Activated CD4-positive, alpha-beta T cell treated with anti-CD3 and anti-CD28 coated beads for 1 hour (primary cell): ENCODE results near the gene DPH7.
"Not testable (repeated sequence)": the region's sequence is repeated elsewhere in the genome, so short reads cannot be mapped to it uniquely, and the experiment has no call there.

Source experiments
- DNase-seq: peaks from one replicate; pipeline ENCODE4 v3.0.0-alpha.2; 2020

The DPH7 gene

DNA sequence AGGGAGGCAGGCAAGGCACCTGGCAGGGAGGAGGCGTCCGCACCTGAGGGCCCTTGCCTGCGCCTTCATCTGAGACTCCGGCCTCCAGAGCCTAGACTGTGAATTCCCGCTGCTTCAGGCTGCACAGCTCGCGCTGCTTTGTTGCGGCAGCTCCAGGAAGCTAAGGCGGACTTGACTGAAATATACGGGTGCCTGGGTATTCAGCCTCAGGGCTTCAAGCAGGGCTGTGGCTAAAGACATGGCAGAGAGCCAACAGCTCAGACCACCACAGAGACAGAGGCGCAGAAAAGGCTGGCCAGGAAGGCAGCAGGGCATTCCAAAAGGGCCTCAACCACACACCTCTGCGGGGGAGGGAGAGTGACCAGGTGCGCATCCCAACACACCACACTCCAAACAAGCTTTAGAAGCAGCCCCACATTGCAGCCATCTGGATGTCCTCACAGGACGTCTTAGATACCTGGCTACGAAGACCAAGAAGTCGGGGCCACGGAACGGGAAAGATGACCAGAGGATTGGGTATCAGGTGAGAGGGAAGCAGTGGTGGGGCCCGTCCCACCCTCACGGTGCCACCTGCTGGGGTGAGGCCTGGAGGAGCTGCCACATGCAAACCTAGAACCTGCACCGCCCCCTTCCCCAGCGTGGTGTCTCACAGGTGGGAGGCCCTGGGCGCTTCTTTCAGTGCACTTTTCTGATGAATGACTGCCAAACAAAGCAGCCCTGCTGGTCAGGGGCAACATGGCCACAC, 1.7 kb upstream of the DPH7 start:
- DNase-seq: no peak

DNA sequence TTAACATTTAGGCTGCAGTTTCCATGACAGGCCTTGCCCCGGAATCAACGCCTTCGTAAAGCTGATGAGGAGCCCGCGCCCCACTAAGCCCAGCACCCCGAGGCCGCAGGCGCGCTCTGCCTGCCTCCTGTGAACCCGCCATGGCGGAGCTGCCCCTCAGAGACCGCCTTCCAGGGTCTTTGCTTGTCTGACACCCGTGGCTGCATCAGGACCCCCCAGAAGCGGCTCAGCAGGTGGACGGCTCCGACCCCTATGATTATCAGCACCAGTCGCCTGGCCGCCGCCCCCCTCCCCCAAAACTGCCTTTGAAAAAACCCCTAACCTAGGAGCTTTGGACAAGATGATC, 507 bp upstream of the DPH7 start:
- no peak for DNase-seq

DNA sequence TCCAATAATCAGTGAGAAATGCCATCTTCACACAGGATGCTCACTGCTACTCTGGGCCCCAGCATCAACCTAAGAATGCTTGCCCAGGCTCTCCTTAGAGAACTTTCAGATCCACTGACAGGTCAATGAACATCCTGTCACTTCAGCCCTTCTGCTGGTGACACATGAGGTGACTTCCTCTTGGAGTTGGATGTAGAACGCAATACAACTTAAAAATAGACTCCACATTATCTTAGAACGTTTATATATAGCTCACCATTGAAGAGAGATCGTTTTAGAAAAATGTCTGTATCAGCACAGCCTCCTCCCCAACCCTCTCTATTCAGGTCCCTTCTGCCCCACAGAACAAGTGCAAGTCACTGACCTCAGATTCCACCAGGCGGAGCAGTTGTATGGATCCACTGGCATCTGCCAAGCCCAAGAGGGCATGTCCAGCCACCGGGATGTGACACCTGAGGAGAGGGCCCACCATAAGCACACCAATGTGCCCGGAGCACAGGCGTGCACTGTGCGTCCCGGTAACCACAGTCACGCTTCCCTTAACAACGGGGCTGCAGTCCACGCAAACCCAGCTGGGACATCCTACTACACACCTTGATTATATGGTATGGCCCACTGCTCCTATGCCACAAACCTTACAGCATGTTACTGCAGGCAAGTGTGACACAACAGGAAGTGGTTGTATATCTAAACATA, 2.9 kb downstream of the DPH7 start:
- DNase-seq: no peak

DNA sequence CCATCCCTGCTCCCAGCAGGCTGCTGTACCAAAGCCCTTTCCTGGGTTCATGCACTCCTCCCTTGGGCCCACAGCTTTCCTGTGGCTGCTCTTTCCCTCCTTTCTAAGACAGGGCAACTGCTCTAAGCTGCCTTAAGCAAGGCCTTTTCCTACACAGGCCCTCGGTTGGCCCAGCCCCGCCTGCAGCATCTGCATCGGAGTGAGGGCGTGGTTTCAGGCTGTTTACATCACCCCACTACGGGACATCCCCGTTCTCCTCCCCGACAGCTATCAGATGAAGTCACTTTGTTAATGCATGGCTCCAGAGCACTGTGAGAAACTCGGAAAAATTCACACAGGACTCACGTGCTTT, 3.4 kb downstream of the DPH7 start:
- no peak for DNase-seq

DNA sequence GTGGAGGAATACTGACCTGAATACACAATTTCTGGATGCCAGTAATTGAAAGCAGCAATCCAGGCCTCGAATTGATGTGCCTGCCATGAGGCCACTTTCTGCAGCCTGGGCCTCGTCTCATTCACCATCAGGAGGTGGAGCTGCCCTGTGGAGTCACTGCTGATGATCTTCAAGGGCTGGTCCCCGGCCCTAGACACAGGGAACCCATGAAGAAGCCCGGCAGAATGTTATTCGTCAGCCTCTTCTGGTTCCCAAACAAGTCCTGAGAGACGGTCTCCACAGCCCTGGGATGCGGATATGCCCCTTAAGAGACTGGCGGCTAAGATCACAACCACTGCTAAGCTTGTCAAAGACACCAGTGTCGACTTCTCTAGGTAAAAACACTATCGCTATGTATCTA, 4.5 kb downstream of the DPH7 start:
- DNase-seq: no peak

DNA sequence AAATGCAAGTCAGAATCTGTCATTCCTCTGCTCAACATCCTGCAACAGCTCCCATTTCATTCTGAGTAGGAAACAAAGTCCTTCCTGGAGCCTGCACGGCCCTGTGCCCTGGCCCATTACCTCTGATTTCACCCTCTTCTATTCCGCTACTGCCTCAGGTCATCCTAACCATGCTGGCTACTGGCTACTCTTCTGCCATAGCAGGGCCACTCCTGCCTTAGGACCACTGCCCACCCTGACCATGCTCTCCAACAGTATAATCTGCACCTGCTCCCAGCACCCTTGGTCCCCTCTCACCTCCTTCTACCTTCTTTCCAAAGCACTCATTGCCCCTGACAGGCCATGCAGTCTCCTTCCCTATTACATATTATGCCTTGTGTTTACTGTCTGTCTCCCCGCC, 8.2 kb downstream of the DPH7 start:
- no peak for DNase-seq

DNA sequence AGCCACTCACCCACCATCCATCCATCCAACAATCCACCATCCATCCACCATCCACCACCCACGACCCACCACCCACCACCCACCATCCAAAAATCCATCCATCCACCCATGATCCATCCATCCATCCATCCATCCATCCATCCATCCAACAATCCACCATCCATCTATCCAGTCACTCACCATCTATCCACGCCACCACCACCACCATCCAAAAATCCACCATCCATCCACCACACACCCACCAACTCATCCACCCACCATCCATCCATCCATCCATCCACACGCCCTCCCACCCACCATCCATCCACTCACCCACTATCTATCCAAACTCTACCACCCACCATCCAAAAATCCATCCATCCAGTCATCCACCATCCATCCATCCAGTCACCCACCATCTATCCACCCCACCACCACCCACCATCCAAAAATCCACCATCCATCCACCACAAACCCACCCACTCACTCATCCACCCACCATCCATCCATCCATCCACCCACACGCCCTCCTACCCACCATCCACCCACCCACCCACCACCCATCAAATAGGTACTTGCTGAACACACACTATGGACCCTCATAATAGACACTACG, 9.0 kb downstream of the DPH7 start:
- no peak for DNase-seq

DNA sequence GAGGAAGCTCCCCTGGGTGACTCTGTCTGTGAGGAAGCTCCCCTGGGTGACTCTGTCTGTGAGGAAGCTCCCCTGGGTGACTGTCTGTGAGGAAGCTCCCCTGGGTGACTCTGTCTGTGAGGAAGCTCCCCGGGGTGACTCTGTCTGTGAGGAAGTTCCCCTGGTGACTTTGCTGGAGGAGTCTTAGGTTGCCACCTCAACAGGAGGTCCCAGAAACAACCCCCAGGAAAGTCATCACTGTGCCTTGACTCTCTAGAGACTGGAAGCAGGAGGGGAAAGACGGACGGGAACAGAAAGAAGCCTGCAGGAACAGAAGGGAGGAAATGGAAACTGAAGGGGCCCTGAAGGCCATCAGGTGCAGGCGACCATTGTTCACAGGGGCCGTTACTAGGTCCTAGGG, 10.3 kb downstream of the DPH7 start:
- DNase-seq: not testable (repeated sequence)

DNA sequence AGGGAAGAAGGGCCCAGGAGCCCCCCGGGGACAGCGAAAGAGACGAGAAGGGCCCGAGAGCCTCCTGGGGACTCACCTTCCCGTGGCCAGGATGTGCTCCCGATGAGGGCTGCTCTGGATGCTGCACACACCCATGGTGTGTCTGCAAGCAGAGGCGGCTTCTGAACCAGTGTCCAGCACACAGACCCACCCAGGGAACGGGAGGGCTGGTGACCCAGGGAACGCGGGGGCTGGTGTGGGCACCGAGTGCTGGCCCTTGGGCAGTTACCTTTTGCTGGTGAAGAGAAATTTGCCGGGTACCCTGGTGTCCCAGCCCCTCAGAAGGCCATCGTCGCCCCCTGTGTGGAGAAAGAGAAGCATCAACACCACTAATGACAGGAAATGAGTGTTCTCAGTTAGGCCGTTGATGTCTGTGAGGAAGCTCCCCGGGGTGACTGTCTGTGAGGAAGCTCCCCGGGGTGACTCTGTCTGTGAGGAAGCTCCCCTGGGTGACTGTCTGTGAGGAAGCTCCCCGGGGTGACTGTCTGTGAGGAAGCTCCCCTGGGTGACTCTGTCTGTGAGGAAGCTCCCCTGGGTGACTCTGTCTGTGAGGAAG, 13.8 kb downstream of the DPH7 start:
- DNase-seq: no peak

DNA sequence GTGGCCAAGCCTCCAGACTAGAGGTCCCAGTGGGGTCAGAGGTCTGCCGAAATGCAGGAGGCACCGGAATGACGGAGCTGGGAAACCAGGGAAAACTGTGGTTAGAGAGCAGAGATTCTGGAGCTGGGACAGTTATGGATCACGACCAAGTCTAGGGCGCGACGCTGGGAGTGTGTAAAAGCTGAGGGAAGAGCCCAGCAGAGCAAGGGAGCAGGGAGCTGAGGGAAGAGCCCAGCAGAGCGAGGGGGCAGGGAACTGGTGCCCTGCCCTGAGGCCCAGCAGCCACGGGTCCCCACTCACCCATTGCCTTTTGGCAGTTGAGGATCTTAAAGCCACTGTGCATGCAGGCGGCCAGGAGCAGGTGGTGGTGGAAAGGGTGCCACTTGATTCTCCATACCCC, 14.6 kb downstream of the DPH7 start:
- DNase-seq: no peak

DNA sequence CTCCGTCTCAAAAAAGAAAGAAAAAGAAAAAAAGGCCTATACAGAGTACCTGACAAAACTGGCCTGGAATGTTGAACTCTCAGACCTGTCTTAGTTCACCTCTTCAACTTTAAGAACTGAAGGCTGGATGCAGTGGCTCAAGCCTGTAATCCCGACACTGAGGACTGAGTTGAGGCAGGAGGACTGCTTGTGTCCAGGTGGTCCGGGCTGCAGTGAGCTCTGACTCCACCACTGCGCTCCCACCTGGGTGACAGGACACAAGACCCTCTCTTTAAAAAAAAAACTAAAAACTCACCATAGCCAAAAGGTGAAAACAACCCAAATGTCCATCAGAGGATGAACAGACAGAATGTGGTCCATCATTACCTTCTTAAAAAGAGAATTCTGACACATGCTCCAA, 20.6 kb downstream of the DPH7 start:
- DNase-seq: no peak

DNA sequence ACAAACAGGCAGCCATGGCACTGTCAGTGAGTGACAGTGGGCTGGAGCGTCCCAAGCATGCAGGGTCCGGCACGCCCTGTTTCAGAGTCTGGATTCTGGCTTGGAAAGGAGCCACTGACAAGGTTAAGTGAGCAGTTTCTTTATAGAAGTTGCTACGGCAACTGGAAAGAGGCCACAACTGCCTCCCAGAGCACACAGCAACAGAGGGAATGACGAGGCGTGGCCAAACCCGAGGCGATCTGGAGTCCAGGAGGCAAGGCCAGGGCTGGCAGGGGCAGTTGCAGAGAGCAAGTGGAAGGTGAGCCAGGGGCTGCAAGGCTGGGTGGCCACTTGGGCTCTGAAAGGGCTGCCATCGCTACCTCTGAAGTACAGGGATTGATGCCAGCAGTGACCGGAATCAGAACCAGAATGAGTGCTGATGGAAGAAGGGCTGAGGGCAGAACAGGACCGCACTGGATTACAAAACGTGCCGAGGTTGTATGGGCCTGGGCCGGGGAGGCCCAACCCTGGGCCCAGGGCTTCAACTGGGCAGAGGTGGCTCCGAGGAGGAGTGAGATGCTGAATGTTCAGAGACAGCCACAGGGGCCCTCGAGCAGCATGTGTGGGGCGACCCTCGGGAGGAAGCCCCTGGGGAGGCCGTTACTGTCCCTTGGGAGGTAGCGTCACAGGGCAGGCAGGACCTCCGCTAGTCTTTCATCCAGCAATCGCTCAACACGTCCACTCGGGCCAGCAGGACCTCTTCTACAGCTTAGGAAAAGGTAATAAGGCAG, 22.5 kb downstream of the DPH7 start:
- DNase-seq: no peak

DNA sequence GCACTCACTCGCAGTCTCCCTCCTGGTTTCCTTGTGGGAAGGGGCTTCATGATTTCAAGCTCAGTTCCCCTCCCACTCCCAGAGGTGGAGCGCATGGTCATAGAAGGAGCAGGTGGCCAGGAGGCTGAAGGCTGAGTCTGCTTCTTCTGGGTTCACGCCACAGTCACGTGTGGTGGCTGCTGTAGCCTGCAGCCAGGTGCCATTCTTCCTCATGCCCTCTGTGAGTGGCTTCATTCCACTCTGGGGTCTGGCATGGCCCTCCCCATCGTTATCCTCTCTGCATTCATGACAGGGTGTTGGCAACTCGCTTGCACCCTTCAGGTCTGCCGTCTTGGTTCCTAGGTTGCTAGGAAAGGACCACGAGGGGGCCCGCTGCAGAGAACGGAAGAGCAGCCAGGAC, 23.5 kb downstream of the DPH7 start:
- no peak for DNase-seq

DNA sequence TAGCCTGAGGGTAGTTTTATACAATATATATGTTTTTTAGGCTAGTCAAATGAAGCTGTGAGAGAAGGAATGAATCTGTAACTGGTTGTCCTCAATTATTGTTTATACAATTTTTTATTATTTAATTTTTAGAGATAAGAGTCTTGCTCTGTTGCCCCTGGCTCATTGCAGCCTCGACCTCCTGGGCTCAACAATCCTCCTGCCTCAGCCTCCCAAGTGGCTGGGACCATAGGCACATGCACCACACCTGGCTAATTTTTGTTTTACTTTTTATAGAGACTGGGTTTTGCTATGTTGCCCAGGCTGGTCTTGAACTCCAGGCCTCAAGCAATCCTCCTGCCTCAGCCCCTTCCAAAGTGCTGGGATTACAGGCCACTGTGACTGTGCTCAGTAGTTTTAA, 24.4 kb downstream of the DPH7 start:
- DNase-seq: no peak

DNA sequence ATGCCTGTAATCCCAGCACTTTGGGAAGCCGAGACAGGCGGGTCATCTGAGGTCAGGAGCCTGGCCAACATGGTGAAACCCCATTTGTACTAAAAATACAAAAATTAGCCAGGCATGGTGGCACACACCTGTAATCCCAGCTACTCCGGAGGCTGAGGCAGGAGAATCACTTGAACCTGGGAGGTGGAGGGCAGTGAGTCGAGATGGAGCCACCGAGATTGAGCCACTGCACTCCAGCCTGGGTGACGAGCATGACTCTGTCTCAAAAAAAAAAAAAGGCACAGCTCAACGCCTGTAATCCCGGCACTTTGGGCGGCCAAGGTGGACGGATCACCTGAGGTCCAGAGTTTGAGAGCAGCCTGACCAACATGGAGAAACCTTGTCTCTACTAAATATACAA, 25.1 kb downstream of the DPH7 start:
- DNase-seq: not testable (repeated sequence)

DNA sequence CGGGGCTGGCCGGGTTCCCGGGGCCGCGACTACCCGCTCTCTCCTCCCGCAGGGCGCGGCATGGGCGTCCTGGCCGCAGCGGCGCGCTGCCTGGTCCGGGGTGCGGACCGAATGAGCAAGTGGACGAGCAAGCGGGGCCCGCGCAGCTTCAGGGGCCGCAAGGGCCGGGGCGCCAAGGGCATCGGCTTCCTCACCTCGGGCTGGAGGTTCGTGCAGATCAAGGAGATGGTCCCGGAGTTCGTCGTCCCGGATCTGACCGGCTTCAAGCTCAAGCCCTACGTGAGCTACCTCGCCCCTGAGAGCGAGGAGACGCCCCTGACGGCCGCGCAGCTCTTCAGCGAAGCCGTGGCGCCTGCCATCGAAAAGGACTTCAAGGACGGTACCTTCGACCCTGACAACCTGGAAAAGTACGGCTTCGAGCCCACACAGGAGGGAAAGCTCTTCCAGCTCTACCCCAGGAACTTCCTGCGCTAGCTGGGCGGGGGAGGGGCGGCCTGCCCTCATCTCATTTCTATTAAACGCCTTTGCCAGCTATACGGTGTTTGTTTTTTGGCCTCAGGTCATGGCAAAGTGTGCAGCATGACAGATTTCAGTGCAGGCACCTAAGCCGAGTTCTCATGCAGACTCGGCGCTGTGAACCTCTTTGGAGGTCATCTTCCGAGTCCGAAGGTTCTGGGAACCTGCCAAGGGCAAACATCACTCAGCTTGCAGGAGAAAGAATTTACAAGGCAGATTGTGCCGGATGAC, 26.5 kb downstream of the DPH7 start:
- no peak for DNase-seq

DNA sequence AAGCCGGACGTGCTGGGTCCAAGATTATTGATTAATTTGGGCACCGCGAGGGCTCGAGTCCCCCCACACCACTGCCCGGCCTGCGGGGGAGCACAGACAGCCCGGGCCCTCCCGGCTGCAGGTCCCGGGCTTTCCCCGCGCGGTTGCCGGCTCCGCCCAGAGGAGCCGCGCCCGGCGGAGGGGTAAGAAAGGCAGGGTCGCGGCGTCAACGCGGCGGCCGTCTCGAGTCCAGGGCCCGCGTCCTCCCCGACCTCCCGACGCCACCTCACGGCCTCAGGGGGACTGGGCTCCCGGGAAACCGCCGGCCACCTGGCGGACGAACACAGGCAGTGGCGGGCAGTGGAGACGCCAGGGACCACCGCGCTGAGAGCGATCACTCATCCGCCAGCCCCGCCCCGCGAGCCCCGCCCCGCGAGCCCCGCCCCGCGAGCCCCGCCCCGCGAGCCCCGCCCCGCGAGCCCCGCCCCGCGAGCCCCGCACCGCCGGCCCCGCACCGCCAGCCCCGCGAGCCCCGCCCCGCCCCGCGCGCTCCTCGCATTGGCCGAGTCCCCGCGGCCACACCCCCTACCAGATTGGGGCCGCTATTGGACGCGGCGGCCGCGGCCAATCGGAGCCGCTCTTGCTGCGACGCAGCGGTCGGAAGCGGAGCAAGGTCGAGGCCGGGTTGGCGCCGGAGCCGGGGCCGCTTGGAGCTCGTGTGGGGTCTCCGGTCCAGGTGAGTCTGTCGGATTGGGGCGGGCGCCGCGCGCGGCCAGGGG, 27.3 kb downstream of the DPH7 start, which contains the start of gene MRPL41:
Gene MRPL41, plus strand, starts transcription at position 616 of the 758 bp plus-strand sequence. CDS start 203 bp downstream, outside the sequence.
- DNase-seq: peak; percentile 80

DNA sequence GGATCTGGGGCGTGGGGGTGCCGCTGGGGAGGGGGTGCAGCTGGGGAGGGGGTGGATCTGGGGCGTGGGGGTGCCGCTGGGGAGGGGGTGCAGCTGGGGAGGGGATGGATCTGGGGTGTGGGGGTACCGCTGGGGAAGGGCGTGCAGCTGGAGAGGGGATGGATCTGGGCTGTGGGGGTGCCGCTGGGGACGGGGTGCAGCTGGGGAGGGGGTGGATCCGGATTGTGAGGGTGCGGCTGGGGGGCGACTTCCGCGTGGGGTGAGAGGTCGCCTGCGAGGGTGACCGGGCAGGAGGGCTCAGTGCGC, 27.8 kb downstream of the DPH7 start:
- not testable (repeated sequence) for DNase-seq

DNA sequence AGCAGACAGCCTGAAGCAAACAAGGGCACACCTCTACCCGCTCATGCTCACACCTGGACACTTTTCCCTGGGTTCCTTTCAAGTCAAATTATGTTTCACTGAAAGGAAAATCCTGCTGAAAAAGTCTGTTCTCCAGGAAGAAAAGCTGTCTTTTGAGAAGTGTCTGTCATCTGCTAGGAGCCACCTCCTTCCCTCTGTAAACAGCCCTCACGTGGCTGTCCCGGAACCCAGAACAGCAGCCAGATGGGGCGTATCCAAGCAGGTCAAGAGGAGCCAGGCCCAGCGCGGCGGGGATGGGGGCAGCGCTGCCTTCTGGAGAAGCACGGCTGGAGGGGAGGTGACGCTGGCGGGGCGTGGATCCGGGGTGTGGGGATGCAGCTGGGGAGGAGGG, 28.5 kb downstream of the DPH7 start, which contains the start of gene PNPLA7:
Gene PNPLA7, minus strand, starts transcription at position 172 of the 391 bp plus-strand sequence. CDS start 205 bp downstream, outside the sequence.
- peak; percentile 26 for DNase-seq

DNA sequence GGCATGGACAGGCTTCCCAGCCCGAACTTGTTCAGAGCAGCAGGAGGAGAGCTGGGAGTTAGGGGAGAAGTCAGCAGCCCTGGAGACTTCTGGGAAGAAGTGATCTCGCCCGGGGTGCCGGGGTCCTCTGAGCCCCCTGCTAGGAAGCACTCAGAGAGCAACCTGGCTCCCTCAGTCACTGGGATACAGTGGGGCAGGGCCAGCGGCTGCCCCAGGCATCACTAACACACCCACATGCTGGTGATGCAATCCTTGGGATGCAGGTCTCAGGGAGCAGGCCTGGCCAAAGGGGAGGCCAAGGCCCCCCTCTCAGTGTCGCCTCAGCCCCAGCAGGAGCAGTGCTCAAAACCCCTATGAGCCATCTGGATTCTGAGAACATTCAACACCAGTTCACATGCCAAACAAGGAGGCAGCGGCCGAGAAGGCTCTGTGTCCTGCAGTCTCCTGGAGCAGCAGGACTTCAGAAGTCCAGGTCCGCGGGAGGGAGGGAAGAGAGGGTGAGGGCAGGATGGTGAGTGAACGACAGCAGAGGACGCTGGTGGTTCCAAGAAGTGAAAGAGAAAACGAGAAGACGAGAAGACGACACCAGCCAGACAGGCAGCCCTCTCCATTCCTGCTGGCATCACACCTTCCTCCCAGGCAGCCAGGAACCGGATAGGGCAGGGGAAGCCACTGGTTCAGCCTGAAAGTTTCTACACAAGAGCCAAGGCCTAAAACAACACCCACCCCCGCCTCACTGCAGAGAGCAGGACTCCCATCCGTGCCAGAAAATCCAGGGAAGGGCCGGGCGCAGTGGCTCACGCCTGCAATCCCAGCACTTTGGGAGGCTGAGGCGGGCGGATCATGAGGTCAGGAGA, 30.8 kb downstream of the DPH7 start:
- DNase-seq: no peak

DNA sequence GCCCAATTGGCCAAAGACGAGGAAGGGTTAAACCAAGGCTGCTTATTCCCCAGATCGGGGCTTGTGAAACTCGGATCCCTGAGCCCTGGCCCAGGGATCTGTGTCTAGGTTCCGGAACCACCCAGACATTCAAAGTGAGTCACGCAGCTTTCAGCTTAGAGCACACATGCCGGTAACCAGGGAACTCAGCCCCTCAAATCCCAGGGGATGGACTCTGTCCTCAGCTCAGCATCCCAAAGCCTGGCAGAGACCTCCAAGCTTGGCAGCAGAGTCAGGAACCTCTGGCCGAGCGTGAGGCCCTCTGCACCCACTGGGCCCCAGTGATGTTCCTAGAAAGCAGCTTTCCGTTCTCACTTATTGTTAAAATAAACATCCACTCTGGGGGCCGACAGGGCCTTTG, 33.6 kb downstream of the DPH7 start:
- DNase-seq: no peak
